Large intestine (tissue), 3 donors: Measurements from ENCODE around the gene ADGRB2. TPM values are rescaled to one million over a fixed set of nuclear protein-coding genes. Genes with fewer than 3 reads are reported as not detected.
A peak's percentile ranks its signal among the peaks of the same experiment; 100 is the strongest.

Experiments used
- DNase-seq, 2 donors: peaks; one replicate each; pipeline versions ENCODE4 v3.0.0 to v3.0.0-alpha.2; 2013
- H3K27ac ChIP-seq: one replicate; pipeline ENCODE4 v1.5.1; 2013; ENCODE audit warnings: low read length
- H3K27me3 ChIP-seq: 2 replicates; pipeline ENCODE4 v1.6.1; 2013; ENCODE audit warnings: low read length; ENCODE audit not compliant: control insufficient read depth, insufficient read depth
- H3K36me3 ChIP-seq: 2 replicates; pipeline ENCODE4 v1.6.1; 2013; ENCODE audit warnings: low read length; ENCODE audit not compliant: control insufficient read depth, insufficient read depth
- H3K4me1 ChIP-seq: one replicate; pipeline ENCODE4 v1.6.1; 2013; ENCODE audit warnings: low read length; ENCODE audit not compliant: control insufficient read depth, insufficient read depth
- H3K4me3 ChIP-seq: one replicate; pipeline ENCODE4 v1.5.1; 2013; ENCODE audit warnings: low read length
- H3K9me3 ChIP-seq: one replicate; pipeline ENCODE4 v1.6.1; 2013; ENCODE audit warnings: mild to moderate bottlenecking, low read depth, low read length, moderate library complexity; ENCODE audit not compliant: control insufficient read depth
- WGBS: methylation state at CpG from one replicate; pipeline ENCODE4 v1.1.5; 2013; ENCODE audit warnings: low lambda C conversion rate; ENCODE audit not compliant: insufficient coverage; 5-methylcytosine and 5-hydroxymethylcytosine counted together
- polyA plus RNA-seq: library from polyadenylated mRNA; unstranded; fragments of 120-200 nt; gene quantifications from one replicate; pipeline ENCODE4 v1.2.1, GENCODE V29; 2013

Gene ADGRB2
- polyA plus RNA-seq, 1 donor: 56.1 TPM

GRCh38 chr1:31783846-31784245 lies 19.7 kb upstream of the ADGRB2 start:
- no peak overlapping the region for H3K4me3 ChIP-seq
- no peaks in the 10 kb centered on the region for H3K36me3 ChIP-seq
- H3K9me3 ChIP-seq: no peaks in the 10 kb centered on the region
- no peak overlapping the region for H3K27ac ChIP-seq
- no peak for DNase-seq
- peaks cover 20% of the 10 kb centered on the region for H3K4me1 ChIP-seq
- WGBS: no CpG with 5 or more reads among the region's 3 CpGs
- H3K27me3 ChIP-seq: no peaks in the 10 kb centered on the region

DNA sequence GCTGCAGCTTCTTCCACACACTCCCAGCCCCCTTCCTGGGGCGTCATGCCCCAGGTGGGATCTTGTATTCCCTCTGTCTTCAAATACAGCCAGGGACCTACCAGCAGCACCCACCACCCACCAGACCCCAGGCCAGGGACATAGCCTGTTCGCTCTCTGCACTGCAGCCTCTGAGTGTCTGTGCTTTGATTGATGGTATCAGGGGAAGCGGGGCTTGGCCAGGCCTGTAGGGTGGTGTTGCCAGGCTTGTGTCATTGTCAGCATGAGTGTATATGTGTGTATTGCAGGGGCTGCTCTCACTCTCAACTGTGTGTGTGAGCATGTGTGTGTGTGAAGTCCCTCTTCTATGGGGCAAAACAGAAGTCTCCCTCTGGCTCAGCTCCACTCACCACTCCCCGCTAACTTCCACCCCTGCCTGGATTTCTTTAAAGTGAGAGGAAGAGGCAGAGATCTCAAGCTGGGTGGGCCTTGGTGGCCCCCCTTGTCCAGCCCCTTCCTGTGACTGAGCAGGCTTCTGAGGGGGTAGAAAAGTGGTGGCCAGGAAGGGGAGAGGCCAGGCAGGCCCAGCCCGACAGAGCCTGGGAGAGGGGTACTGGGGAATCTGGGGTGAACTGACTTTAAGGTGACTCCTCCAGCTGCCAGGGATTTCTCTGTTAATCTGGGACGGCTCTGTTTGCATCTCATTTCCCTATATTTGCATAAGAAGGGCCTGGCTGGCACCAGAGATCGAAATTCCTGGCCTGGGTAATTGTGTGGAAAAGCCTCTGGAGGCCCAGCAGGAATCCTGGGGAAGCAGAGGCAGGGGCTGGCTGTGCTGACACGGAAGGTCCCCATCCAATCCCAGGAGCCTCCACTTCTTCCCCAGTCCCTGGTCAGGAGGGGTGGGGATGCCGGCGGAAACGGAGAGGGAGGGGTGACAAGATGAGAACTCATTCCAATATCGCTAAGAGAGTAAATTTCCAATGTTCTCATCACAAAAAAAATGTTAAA lies 18.6 kb upstream of the ADGRB2 start:
- peak overlapping the region; percentile 23 for H3K27ac ChIP-seq
- H3K4me3 ChIP-seq: no peak overlapping the region
- H3K4me1 ChIP-seq: peaks cover 17% of the 10 kb centered on the region
- no peaks in the 10 kb centered on the region for H3K36me3 ChIP-seq
- DNase-seq: no peak
- no CpG with 5 or more reads among the region's 12 CpGs for WGBS
- H3K27me3 ChIP-seq: peaks cover 2% of the 10 kb centered on the region
- H3K9me3 ChIP-seq: no peaks in the 10 kb centered on the region

DNA sequence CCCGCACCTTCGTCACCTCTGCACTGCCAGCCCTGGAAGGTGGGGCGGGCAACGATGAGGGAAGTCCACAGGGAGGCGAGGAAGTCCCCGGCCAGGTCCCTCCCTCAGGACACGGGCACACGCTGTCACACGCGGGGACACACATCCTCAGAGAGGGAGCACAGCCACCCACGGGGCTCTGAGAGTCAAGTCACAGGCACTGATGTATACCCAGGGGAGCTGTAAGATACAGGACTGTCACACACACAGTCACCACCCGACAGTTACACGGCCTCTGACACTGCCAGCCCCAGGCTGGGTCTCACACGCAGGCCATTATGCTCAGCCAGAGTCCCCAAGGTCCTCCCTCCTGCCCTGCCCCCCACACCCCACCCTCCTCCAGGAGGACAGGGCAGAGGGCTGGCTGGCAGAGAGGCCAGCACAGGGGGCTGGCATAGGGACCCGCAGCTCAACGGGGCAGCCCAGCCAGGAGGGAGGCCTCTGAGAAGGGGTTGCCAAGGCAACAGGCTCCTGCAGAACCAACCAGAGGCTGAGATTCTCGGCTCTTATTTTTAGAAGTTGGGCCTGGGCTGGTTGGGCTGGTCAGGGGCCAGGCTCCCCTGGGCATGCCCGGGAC lies 17.7 kb upstream of the ADGRB2 start:
- peaks cover 2% of the 10 kb centered on the region for H3K27me3 ChIP-seq
- H3K27ac ChIP-seq: no peak overlapping the region
- H3K4me3 ChIP-seq: no peak overlapping the region
- H3K36me3 ChIP-seq: no peaks in the 10 kb centered on the region
- no CpG with 5 or more reads among the region's 18 CpGs for WGBS
- no peaks in the 10 kb centered on the region for H3K9me3 ChIP-seq
- H3K4me1 ChIP-seq: peaks cover 17% of the 10 kb centered on the region
- DNase-seq: peak in 1 of 2 donors; percentile 24

DNA sequence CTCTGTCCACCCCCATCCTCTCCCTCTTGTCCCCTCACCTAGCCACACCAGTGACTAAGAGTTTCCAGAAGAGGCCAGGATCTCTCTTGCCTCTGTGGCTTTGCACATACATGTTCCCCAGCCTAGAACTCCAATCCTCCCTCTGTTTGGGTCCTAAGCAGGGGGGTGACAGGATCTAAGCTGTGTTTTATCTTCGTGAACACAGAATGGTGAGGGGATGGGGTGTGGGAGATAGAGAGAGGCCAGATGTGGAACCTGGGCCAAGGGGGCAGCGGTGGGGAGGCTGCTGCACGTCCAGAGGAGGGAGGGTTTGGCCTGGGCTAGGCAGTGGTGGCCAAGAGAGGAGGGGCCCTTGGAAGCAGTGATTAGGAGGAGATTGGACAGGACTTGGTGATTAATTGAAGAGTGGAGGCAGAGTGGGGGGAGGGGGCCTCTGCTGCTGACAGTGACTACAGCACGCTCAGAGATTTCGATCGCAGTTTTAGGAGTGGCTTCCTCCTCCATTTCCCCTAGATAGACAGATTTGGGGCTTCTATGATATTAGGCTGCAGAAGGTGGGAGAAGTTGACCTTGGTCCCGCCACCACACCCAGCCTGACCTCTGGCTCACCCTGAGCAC lies 17.1 kb upstream of the ADGRB2 start:
- Histone ChIP-seq H3K4me3 (no peak overlapping the region), H3K27ac (no peak overlapping the region), H3K36me3 (no peaks in the 10 kb centered on the region), H3K9me3 (no peaks in the 10 kb centered on the region), H3K27me3 (peaks cover 6% of the 10 kb centered on the region), H3K4me1 (peaks cover 17% of the 10 kb centered on the region)
- no CpG with 5 or more reads among the region's 7 CpGs for WGBS
- DNase-seq: peak in 1 of 2 donors; percentile 24

- Histone ChIP-seq H3K9me3 (no peaks in the 10 kb centered on the region), H3K4me3 (no peak overlapping the region), H3K4me1 (peaks cover 17% of the 10 kb centered on the region), H3K27ac (no peak overlapping the region), H3K27me3 (peaks cover 10% of the 10 kb centered on the region), H3K36me3 (no peaks in the 10 kb centered on the region)
- no peak for DNase-seq
- no CpG with 5 or more reads among the region's 2 CpGs for WGBS
Observed at GRCh38 chr1:31780632-31781031, 16.5 kb upstream of the ADGRB2 start.

- H3K4me3 ChIP-seq: no peak overlapping the region
- H3K27me3 ChIP-seq: peaks cover 20% of the 10 kb centered on the region
- H3K9me3 ChIP-seq: no peaks in the 10 kb centered on the region
- no peaks in the 10 kb centered on the region for H3K36me3 ChIP-seq
- no peak overlapping the region for H3K27ac ChIP-seq
- no CpG with 5 or more reads among the region's 9 CpGs for WGBS
- H3K4me1 ChIP-seq: peaks cover 17% of the 10 kb centered on the region
- no peak for DNase-seq
Observed at GRCh38 chr1:31779687-31780086, 15.5 kb upstream of the ADGRB2 start.

DNA sequence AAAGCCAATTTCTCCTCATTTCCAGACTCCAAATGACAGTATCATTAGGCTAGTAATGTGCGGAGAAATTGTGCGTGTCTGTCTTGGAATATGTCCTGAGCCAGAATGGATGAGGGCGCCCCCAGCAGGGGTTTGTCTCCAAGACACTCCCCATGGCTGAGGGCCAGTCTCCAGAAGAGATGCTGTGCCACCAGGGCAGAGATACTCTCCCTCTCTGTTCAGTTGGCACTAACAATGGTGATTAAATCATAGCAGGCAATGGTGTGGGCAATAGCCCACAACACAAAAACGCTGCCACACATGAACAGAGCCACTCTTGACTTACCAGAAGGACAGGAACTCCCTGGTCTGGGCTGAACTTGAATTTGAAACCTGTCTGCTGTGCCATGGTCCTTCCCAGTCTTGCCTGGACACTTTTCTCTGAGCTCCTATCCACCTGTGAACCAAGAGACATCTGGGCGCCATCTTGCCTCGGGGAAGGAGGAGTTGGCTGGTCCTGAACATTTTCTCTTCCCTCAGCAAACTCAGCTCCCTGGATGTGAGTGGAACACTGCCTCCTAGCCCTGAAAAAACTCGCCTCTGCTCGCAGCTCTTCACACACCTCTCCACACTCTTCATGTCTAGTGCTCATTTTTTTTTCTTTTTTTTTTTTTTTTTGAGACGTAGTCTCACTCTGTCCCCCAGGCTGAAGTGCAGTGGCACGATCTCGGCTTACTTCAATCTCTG lies 14.8 kb upstream of the ADGRB2 start:
- DNase-seq: no peak
- H3K27ac ChIP-seq: no peak overlapping the region
- no CpG with 5 or more reads among the region's 11 CpGs for WGBS
- H3K27me3 ChIP-seq: peaks cover 27% of the 10 kb centered on the region
- peaks cover 17% of the 10 kb centered on the region for H3K4me1 ChIP-seq
- no peak overlapping the region for H3K4me3 ChIP-seq
- H3K36me3 ChIP-seq: no peaks in the 10 kb centered on the region
- H3K9me3 ChIP-seq: no peaks in the 10 kb centered on the region

DNA sequence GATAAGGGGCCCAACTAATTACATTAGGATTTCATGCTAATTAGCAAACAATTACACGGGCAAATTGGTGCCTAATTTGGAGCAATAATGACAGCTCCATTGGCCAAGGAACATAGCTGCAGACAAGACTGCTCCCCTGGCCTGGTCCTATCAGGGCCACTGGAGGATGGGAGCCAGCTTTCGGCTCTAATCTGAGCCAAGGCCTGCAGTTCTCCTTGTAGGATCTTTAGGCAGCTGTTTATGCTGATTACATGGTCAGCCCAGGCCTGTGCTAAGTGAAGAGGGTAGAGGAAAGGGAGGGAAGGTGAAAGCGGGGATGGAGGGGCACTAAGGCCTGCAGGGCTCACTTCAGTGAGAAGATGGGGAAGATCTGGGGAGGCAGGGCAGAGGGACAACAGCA lies 12.4 kb upstream of the ADGRB2 start:
- peaks cover 51% of the 10 kb centered on the region for H3K27me3 ChIP-seq
- H3K4me3 ChIP-seq: no peak overlapping the region
- no peak for DNase-seq
- H3K4me1 ChIP-seq: peaks cover 18% of the 10 kb centered on the region
- peaks cover 10% of the 10 kb centered on the region for H3K9me3 ChIP-seq
- WGBS: no CpG with 5 or more reads among the region's 3 CpGs
- no peak overlapping the region for H3K27ac ChIP-seq
- H3K36me3 ChIP-seq: no peaks in the 10 kb centered on the region

- no peak overlapping the region for H3K27ac ChIP-seq
- H3K4me3 ChIP-seq: no peak overlapping the region
- H3K9me3 ChIP-seq: peaks cover 10% of the 10 kb centered on the region
- 100% methylated on average over 1 of the region's 5 CpGs for WGBS
- H3K27me3 ChIP-seq: peaks cover 55% of the 10 kb centered on the region
- peaks cover 13% of the 10 kb centered on the region for H3K4me1 ChIP-seq
- no peaks in the 10 kb centered on the region for H3K36me3 ChIP-seq
- DNase-seq: no peak
Observed at GRCh38 chr1:31776032-31776431, 11.9 kb upstream of the ADGRB2 start.
